ENCODE measurements around the gene EPB41. TPM values are rescaled to one million over a fixed set of nuclear protein-coding genes. Genes with fewer than 3 reads are reported as not detected.

EPB41 gene
- polyA plus RNA-seq, 1 of the 3 experiments (the other 2 are of a cell fraction), result 7.4 TPM

- ChIA-PET POLR2A (no interaction called here), CTCF (interaction anchor here (0.6 to 1.1 kb wide), 4 partner anchors 14 to 86 kb away, joined by 3 read pairs; no protein-coding TSS in a partner anchor)
- peaks cover 2% of the 10 kb centered on the region for H3F3A ChIP-seq (replicated peaks; ENCODE audit: insufficient read depth)
- WGBS (ENCODE audit: low lambda C conversion rate), result 96% methylated on average over 2 of the region's 2 CpGs
- H3K4me1 ChIP-seq (ENCODE audit: control insufficient read depth in 1 of 2, insufficient read depth in 2 of 2, low read depth in 1 of 2, low read length in 1 of 2), result peaks cover 3 to 6% of the 10 kb centered on the region in 2 experiments; a peak in 2 of 4 replicates
- no peak overlapping the region for H2AFZ ChIP-seq (ENCODE audit: low read depth)
- H3K27ac ChIP-seq (ENCODE audit: low read depth in 2 of 2, low read length in 1 of 2), result no peak overlapping the region
- H3K79me2 ChIP-seq (ENCODE audit: insufficient read depth), result no peaks in the 10 kb centered on the region; the same call in 1 of the 2 replicates
- TF ChIP-seq NRF1 (IDR thresholded peaks at IDR 0.05; ENCODE audit: low read depth, low read length) (no peak), POLR2AphosphoS5 (IDR thresholded peaks at IDR 0.05; ENCODE audit: low read depth, low read length) (no peak), MAX (IDR thresholded peaks at IDR 0.05; ENCODE audit: low read depth) (no peak), PBX3 (IDR thresholded peaks at IDR 0.05) (no peak), RCOR1 (IDR thresholded peaks at IDR 0.05; ENCODE audit: low read length) (no peak), ELF1 (IDR thresholded peaks at IDR 0.05) (no peak), EP300 (IDR thresholded peaks at IDR 0.05; ENCODE audit: borderline replicate concordance in 1 of 2, low read depth in 1 of 2, low read length in 1 of 2) (no peak), RXRA (IDR thresholded peaks at IDR 0.05; ENCODE audit: borderline replicate concordance, low read depth) (no peak), USF1 (IDR thresholded peaks at IDR 0.05; ENCODE audit: borderline replicate concordance, low read depth) (no peak), IRF3 (IDR thresholded peaks at IDR 0.05; ENCODE audit: low read depth, low read length) (no peak), FOXJ3 (CRISPR knock-in tag; IDR thresholded peaks at IDR 0.05) (no peak), FOSL2 (IDR thresholded peaks at IDR 0.05; ENCODE audit: borderline replicate concordance, low read depth) (no peak), YY1 (IDR thresholded peaks at IDR 0.05; ENCODE audit: low read depth) (no peak), RFX5 (IDR thresholded peaks at IDR 0.05; ENCODE audit: low read length) (no peak)
- H4K20me1 ChIP-seq (ENCODE audit: insufficient read depth), result no peaks in the 10 kb centered on the region
- no peaks in the 10 kb centered on the region for H3K27me3 ChIP-seq (ENCODE audit: insufficient read depth)
- no peaks in the 10 kb centered on the region for H3K9me2 ChIP-seq
- no peak overlapping the region for H3K4me2 ChIP-seq
- H3K4me3 ChIP-seq (ENCODE audit: low read depth in 2 of 2, low read length in 1 of 2), result no peak overlapping the region
- H3K9me3 ChIP-seq, result no peaks in the 10 kb centered on the region
- DNase-seq, result no peak
- no peaks in the 10 kb centered on the region for H3K36me3 ChIP-seq (replicated peaks in 1 of 2; ENCODE audit: control insufficient read depth in 1 of 2, insufficient read depth in 2 of 2, low read length in 1 of 2)
- no peak overlapping the region for H3K9ac ChIP-seq
These were observed 18.9 kb downstream of the EPB41 start for GRCh38 chr1:28933277-28933676.

GRCh38 chr1:28933918-28934317 lies 19.5 kb downstream of the EPB41 start:
- no peak overlapping the region for H3K4me2 ChIP-seq
- H3K4me3 ChIP-seq (ENCODE audit: low read depth in 2 of 2, low read length in 1 of 2), result no peak overlapping the region
- H3K9ac ChIP-seq, result no peak overlapping the region
- H3K27ac ChIP-seq (ENCODE audit: low read depth in 2 of 2, low read length in 1 of 2), result no peak overlapping the region
- CTCF ChIA-PET, result no interaction called here
- H3K27me3 ChIP-seq (ENCODE audit: insufficient read depth), result no peaks in the 10 kb centered on the region
- POLR2A ChIA-PET, result no interaction called here
- H3K79me2 ChIP-seq (ENCODE audit: insufficient read depth), result no peaks in the 10 kb centered on the region; the same call in 1 of the 2 replicates
- H3F3A ChIP-seq (replicated peaks; ENCODE audit: insufficient read depth), result no peaks in the 10 kb centered on the region
- TF ChIP-seq CHD2 (IDR thresholded peaks at IDR 0.05; ENCODE audit: low read length, partially characterized antibody) (no peak), TAF1 (IDR thresholded peaks at IDR 0.05; ENCODE audit: borderline replicate concordance, low read depth, low read length) (no peak), ELF1 (IDR thresholded peaks at IDR 0.05) (no peak), RFX5 (IDR thresholded peaks at IDR 0.05; ENCODE audit: low read length) (no peak), FOXJ3 (CRISPR knock-in tag; IDR thresholded peaks at IDR 0.05) (no peak), ZBTB33 (IDR thresholded peaks at IDR 0.05; ENCODE audit: borderline replicate concordance, low read depth) (no peak), GATA2 (CRISPR knock-in tag; IDR thresholded peaks at IDR 0.05) (no peak), SIN3A (IDR thresholded peaks at IDR 0.05; ENCODE audit: borderline replicate concordance, low read depth, low read length) (no peak), JUND (IDR thresholded peaks at IDR 0.05) (no peak), MAX (IDR thresholded peaks at IDR 0.05; ENCODE audit: low read depth) (no peak), RAD21 (IDR thresholded peaks at IDR 0.05; ENCODE audit: low read length) (no peak), POLR2AphosphoS5 (IDR thresholded peaks at IDR 0.05; ENCODE audit: low read depth, low read length) (no peak), TEAD4 (IDR thresholded peaks at IDR 0.05; ENCODE audit: borderline replicate concordance, insufficient read depth) (no peak)
- no peaks in the 10 kb centered on the region for H3K36me3 ChIP-seq (replicated peaks in 1 of 2; ENCODE audit: control insufficient read depth in 1 of 2, insufficient read depth in 2 of 2, low read length in 1 of 2)
- no peaks in the 10 kb centered on the region for H4K20me1 ChIP-seq (ENCODE audit: insufficient read depth)
- H2AFZ ChIP-seq (ENCODE audit: low read depth), result no peak overlapping the region
- H3K9me3 ChIP-seq, result no peaks in the 10 kb centered on the region
- DNase-seq, result no peak
- no peaks in the 10 kb centered on the region for H3K9me2 ChIP-seq
- no peaks in the 10 kb centered on the region for H3K4me1 ChIP-seq (ENCODE audit: control insufficient read depth in 1 of 2, insufficient read depth in 2 of 2, low read depth in 1 of 2, low read length in 1 of 2)

All from SK-N-SH (cell line).